ENCODE results near the gene FEZ2. TPM values are rescaled to one million over a fixed set of nuclear protein-coding genes. Genes with fewer than 3 reads are reported as not detected.

Gene FEZ2
- polyA plus RNA-seq, 1 donor (not counting 4 experiments of a cell fraction or from before 2014, with no cell fraction given): 56.2 TPM

DNA sequence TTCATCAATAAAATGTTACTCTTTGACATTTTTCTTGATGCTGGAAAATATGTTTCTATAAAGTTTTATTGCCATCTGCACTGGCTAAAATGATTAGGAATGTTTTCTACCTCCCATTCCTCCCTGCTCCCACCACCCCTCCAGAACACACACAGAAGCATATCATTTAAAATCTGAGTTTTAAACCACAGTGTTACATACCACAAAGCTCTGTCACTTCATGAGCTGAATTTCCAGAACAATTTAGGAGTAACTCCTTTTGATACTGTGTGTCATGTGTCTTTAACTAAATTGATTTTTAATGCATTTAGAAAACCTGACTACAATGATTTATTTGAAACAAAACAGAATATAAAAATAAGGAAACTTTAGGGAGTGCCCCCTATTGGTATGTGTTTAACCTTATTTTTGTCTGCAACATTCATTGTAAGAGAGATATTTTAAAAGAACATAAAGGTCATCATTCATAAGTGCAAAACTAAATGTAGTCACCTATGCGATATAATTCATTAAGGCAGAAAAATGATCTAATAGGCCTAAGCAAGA lies 52.0 kb downstream of the FEZ2 start:
- no peaks in the 10 kb centered on the region for H3K79me2 ChIP-seq (ENCODE audit: control insufficient read depth, insufficient read depth, low read length)
- TF ChIP-seq, protein P1, sequence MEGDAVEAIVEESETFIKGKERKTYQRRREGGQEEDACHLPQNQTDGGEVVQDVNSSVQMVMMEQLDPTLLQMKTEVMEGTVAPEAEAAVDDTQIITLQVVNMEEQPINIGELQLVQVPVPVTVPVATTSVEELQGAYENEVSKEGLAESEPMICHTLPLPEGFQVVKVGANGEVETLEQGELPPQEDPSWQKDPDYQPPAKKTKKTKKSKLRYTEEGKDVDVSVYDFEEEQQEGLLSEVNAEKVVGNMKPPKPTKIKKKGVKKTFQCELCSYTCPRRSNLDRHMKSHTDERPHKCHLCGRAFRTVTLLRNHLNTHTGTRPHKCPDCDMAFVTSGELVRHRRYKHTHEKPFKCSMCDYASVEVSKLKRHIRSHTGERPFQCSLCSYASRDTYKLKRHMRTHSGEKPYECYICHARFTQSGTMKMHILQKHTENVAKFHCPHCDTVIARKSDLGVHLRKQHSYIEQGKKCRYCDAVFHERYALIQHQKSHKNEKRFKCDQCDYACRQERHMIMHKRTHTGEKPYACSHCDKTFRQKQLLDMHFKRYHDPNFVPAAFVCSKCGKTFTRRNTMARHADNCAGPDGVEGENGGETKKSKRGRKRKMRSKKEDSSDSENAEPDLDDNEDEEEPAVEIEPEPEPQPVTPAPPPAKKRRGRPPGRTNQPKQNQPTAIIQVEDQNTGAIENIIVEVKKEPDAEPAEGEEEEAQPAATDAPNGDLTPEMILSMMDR (optimal IDR thresholded peaks at IDR 0.05 in 1 of 3, IDR thresholded peaks at IDR 0.05 in 1 of 3, conservative IDR thresholded peaks at IDR 0.05 in 1 of 3; ENCODE audit: extremely low read depth in 1 of 3, insufficient read depth in 2 of 3, low read length in 3 of 3): no peak
- no peak for TF ChIP-seq EZH2 (IDR thresholded peaks at IDR 0.05; ENCODE audit: low read length)
- FAIRE-seq (no peak), DNase-seq (ENCODE audit: low read depth, low spot score) (no peak)
- no peak overlapping the region for H3K27ac ChIP-seq (ENCODE audit: control insufficient read depth, insufficient read depth, low read length)
- H3K4me2 ChIP-seq (ENCODE audit: control insufficient read depth, extremely low read depth, insufficient read depth, low read depth, low read length): no peak overlapping the region
- no peaks in the 10 kb centered on the region for H3K4me1 ChIP-seq (ENCODE audit: control insufficient read depth, extremely low read depth, insufficient read depth, low read length)
- dilution Hi-C loops (cut with MboI; ENCODE audit: extremely low pct_ligation_motif_present, low sequenced_read_pairs): no loop called here
- no peaks in the 10 kb centered on the region for H4K20me1 ChIP-seq (ENCODE audit: control insufficient read depth, extremely low read depth, insufficient read depth, low read length)
- peaks cover 25 to 35% of the 10 kb centered on the region in 2 experiments for H3K36me3 ChIP-seq (ENCODE audit: control insufficient read depth in 2 of 2, extremely low read depth in 1 of 2, insufficient read depth in 2 of 2, low read length in 2 of 2)
- H3K9me3 ChIP-seq (ENCODE audit: control insufficient read depth, low read depth, low read length): no peaks in the 10 kb centered on the region
- H3K4me3 ChIP-seq (ENCODE audit: control insufficient read depth in 2 of 3, extremely low read depth in 1 of 3, insufficient read depth in 2 of 3, low read depth in 1 of 3, low read length in 3 of 3): no peak overlapping the region
- H3K9me1 ChIP-seq (ENCODE audit: control insufficient read depth, extremely low read depth, insufficient read depth, low read length): no peaks in the 10 kb centered on the region
- no peak overlapping the region for H2AFZ ChIP-seq (ENCODE audit: control insufficient read depth, low read length)
- no peaks in the 10 kb centered on the region for H3K27me3 ChIP-seq (ENCODE audit: control insufficient read depth, extremely low read depth, insufficient read depth, low read length)
- H3K9ac ChIP-seq (ENCODE audit: control insufficient read depth, extremely low read depth, insufficient read depth, low read length): no peak overlapping the region

DNA sequence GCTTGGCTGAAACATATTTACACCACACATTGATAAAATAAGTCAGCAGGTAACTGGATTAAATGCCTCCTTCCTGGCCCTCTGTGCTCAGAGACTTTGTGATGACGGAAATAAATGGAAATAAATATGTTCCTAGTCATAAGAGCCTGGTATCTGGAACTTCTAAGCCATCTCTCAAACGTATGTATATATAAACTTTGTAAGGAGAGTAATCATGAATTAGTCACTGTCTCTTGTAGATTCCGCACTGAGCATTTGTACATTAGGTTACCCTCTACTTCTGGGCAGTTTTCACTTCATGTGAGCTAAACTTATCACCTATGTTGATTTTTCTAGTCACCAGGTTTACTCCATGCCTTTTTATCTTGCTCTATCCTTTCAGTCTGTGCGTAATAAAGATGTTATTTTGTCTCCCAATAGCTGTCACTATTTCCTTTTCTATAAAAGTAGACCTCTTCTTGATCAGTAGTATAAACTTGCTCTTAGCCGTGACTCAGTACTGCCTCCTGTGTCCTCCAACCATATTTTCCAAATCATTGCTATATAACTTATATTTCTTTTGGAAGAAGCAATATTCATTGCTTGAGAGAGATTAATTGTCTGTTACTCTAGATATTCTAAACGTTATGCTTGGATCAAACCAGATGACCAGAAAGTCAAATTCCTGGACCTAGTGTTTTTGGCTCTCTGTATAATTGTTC lies 53.2 kb downstream of the FEZ2 start:
- H2AFZ ChIP-seq (ENCODE audit: control insufficient read depth, low read length): no peak overlapping the region
- dilution Hi-C loops (cut with MboI; ENCODE audit: extremely low pct_ligation_motif_present, low sequenced_read_pairs): no loop called here
- no peaks in the 10 kb centered on the region for H4K20me1 ChIP-seq (ENCODE audit: control insufficient read depth, extremely low read depth, insufficient read depth, low read length)
- H3K79me2 ChIP-seq (ENCODE audit: control insufficient read depth, insufficient read depth, low read length): no peaks in the 10 kb centered on the region
- FAIRE-seq (no peak), DNase-seq (ENCODE audit: low read depth, low spot score) (no peak)
- no peaks in the 10 kb centered on the region for H3K9me3 ChIP-seq (ENCODE audit: control insufficient read depth, low read depth, low read length)
- no peak overlapping the region for H3K4me3 ChIP-seq (ENCODE audit: control insufficient read depth in 2 of 3, extremely low read depth in 1 of 3, insufficient read depth in 2 of 3, low read depth in 1 of 3, low read length in 3 of 3)
- H3K4me1 ChIP-seq (ENCODE audit: control insufficient read depth, extremely low read depth, insufficient read depth, low read length): no peaks in the 10 kb centered on the region
- no peaks in the 10 kb centered on the region for H3K27me3 ChIP-seq (ENCODE audit: control insufficient read depth, extremely low read depth, insufficient read depth, low read length)
- H3K9ac ChIP-seq (ENCODE audit: control insufficient read depth, extremely low read depth, insufficient read depth, low read length): no peak overlapping the region
- no peak overlapping the region for H3K27ac ChIP-seq (ENCODE audit: control insufficient read depth, insufficient read depth, low read length)
- H3K4me2 ChIP-seq (ENCODE audit: control insufficient read depth, extremely low read depth, insufficient read depth, low read depth, low read length): no peak overlapping the region
- no peaks in the 10 kb centered on the region for H3K9me1 ChIP-seq (ENCODE audit: control insufficient read depth, extremely low read depth, insufficient read depth, low read length)
- TF ChIP-seq, protein P1 (optimal IDR thresholded peaks at IDR 0.05 in 1 of 3, IDR thresholded peaks at IDR 0.05 in 1 of 3, conservative IDR thresholded peaks at IDR 0.05 in 1 of 3; ENCODE audit: extremely low read depth in 1 of 3, insufficient read depth in 2 of 3, low read length in 3 of 3): peak in 2 of 3 experiments; percentile 25 to 31
- TF ChIP-seq EZH2 (IDR thresholded peaks at IDR 0.05; ENCODE audit: low read length): no peak
- H3K36me3 ChIP-seq (ENCODE audit: control insufficient read depth in 2 of 2, extremely low read depth in 1 of 2, insufficient read depth in 2 of 2, low read length in 2 of 2): peaks cover 34 to 41% of the 10 kb centered on the region in 2 experiments
